RPMI8226 (cell line): ENCODE data around the gene CLSTN2.

Experiments
- DNase-seq: peaks from one replicate; pipeline ENCODE4 v3.0.0-alpha.2; 2015

Gene CLSTN2

DNA sequence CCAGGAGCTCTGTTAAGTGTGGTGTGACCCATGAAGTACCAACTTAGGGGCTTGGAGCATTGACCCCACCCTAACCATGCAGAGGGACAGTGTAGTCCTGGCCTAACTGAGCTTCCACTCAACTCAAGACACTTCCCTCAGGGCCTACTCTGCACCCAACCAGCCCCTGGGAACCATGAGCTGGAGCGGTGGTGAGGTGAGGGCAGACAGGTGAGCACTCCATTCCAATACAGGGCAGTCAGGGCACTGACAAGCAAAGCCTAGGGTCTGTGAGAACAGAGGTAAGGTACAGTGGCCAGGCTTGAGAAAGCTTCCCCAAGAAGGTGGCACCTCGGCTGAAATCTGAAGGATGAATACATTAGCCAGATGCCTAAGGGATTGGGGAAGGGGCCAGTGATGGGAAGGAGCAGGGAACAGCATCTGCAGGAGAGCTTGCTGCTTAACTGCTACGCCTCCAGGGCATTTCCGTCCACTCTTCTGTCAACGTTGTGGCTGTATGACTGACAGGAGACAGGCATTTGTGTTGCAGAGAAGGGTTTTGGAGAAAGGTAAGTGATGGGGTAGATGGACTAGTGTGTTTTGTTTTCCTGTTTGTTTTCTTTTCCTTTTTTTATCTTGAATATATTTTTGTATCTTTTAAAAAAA lies 499.4 kb downstream of the CLSTN2 start:
- DNase-seq: no peak

DNA sequence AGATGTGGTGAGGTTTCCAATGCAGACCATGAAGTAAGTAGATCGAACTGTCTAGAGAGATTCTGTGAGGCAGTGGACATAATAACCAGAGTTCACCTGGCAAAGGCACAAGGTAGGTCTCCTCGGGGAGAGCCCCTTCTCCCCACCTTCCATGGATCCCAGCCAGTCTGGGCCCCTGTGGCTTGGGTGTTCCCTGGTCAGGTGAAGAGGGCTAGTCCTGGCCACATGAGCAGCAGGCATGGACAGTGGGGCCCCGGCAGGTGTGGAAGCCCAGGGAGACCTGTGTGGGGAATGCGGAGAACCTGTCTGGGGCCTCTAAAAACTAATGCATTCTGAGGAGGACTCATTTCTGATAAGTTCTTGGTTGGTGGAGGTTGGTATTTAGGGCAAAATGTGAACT lies 501.4 kb downstream of the CLSTN2 start:
- no peak for DNase-seq

DNA sequence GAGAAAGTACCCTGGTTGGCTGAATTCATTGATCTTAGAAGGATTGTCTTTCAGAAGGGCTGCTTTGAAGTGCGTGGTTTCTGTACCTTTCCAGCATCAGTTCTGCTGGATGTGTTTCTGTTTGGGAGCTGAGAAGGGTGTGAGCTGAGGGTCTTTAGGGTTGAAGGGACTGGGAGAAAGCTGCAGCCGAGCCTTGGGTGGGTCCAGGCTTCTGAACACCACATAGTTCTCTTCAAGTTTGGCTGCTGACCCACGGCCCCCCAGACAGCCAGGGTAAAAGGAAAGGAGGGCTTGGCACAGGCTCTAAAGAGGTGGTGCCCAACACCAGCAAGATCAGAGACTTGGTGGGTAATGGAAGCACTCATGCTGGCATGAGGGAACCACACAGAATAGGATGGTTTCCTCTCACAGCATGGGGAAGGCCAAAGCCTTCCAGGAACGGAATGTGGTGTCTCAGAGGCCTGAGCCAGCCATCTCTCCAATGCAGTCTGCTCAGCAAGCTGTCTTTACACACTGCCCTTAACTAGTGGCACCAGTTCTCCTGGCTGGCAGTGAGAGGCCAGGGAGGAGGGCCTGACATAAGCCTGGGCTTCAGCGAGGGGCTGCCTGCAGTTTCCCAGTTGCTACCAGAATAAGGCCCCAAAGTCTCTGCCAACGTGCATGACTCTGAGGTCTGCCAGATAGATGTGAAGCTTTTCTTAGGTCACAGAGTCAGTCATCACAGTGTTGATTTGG lies 503.9 kb downstream of the CLSTN2 start:
- no peak for DNase-seq

DNA sequence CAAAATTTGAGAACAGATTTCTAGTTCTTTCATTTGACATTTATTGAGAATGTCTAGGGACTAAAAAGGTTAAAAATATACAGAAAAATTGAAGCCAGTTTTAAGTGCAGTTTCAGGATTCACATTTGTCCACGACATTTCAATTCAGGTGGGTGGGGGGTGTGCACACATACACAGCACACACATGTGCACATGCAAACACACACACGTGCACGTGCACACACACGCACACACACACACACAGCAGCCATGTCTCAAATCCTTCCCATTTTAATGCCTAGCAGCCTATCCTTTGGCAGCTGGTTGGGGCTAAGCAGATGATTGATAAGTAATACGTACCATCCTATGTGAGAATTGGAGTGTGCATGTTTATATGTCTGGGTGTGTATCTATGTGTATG lies 504.5 kb downstream of the CLSTN2 start:
- no peak for DNase-seq

DNA sequence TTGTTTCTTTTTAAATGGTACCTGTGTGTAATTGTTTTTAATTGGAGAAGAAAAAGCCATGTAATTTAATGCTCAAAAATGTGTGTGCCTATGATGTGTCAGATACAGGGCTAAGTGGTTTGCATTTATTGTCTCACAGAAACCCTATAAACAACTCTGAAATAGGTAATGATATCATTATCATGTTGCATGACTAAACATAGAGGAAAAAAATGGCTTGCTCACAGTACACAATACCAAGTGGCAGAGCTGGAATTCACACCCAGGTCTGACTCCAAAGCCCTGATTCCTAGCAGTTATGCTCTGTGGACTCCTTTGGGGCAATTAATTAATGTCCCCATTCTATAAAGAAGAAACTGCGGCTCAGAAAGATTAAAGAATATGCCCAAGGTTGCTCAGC lies 505.5 kb downstream of the CLSTN2 start:
- no peak for DNase-seq

DNA sequence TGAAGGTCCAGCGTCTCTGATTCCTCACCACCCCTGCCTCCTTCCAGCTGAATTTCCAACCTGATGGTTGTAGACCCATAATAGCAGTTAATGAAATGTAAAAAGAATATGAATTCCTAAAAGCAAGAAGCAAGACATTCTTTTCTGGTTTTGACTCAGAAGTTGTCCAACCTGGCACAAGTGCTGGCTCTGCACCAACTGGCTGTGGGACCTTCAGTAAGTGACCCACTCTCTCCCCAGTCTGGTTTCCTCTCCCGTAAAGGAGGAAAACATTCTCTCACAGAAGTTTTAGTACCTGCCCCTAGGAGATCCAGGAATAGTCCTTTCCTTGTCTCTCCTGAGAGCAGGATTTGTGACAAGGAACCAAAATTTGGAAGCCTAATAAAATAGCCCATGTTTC lies 506.0 kb downstream of the CLSTN2 start:
- no peak for DNase-seq

DNA sequence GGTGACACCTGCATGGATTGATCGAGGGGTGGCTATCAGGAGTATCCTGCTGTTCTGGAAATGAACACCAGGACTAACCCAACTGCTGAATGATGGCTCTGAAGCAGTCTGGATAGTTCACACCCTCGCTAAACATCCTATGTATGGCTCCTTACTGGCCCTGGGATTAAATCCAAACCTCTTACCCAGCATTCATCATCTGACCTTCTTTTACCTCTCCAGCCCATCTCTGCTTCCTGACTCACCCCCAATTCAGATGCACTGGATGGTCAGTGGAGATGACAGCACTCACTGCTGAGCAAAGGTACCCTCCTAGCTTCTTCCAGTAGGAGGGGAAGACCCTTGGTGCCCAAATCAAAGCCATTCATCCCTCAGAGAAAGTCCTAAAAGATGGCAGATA lies 507.6 kb downstream of the CLSTN2 start:
- DNase-seq: no peak

DNA sequence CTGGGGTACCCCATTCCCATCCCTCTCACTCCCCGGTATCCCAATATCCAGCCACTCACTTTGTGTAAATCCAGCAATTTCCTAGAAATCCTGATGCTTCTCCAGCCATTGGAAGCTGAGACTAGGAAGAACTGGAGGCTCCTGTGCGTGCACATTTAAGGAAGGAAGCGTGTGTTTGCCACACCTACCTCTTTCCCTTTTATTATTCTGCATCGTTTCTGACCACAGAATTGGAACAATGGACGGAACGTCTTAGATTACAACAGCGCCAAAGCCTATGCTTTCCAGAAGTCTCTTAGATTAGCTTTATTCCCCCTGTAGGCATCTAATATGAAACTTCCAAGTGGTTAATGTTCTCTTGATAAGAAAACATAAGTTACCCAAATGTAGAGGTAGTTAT lies 508.1 kb downstream of the CLSTN2 start:
- no peak for DNase-seq

DNA sequence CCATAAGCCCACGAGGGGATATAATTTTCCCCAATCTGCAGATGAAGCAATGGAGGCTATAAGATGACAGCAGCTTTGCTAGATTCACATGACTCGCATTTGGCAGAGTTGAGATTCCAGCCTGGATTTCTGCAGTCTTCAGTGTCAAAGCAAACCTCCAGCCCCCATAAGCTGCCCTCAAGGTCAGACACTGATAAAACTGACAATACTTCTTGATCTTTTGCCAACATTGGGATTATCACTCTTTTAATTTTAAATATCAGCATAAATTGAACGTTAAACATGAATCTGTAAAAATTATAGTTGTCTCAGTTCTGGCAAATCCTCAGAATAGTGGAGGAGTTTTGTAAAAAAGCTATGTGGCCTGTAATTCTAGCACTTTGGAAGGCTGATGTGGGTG lies 508.8 kb downstream of the CLSTN2 start:
- no peak for DNase-seq

DNA sequence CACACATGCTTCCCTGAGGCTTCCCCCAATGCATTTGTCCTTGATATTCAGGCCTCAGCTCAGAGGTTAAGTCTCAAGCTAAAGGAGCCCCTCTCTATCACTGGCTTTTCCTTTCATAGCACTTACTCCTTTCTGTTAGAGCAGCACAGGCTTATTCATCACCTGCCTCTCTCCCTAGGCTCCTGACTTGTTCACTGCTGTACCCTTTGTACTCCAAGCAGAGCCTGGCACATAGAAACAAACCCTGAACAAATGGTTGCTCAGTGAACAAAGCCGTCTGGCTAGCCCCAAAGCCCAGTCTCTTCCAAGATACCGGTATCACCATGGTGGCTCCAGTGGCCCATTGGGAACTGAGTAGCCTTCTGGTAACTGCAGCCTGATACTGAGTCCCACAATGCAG lies 511.7 kb downstream of the CLSTN2 start:
- DNase-seq: no peak

DNA sequence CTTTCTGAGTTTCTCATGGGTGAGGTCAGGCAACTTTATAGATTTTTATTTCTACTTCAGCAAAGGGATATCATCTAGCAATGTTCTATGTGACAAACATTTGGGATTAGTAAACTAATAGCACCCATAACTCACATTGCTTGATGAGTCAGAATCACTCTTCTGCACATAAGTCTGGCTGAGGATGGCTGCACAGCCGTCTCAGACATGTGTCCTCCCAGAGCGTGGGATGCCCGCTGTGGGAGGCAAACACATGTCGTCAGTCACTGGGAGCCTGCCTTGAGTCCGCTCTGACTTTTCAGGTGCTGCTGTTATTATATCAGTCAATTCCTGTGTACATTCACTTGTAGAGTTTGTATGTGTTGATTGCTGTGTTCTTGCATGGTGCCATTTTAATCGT lies 512.2 kb downstream of the CLSTN2 start:
- no peak for DNase-seq

DNA sequence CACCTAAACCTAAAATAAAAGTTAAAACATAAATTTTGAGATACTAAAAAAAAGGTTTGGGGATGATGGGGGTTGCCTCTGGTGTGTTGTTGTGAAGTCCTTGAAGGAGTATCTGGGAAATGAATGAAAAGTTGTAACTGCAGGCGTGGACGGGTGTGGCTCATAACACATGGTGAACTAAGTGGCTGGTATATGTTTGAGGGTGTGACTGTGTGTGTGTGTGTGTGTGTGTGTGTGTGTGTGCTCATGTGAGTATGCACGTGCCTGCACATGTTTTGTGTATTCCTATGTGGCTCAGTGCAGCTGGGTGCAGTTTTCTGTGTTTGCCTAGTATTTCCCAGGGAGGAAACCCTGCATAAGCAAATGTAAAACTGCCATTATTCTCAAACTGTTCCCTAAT lies 513.0 kb downstream of the CLSTN2 start:
- no peak for DNase-seq

DNA sequence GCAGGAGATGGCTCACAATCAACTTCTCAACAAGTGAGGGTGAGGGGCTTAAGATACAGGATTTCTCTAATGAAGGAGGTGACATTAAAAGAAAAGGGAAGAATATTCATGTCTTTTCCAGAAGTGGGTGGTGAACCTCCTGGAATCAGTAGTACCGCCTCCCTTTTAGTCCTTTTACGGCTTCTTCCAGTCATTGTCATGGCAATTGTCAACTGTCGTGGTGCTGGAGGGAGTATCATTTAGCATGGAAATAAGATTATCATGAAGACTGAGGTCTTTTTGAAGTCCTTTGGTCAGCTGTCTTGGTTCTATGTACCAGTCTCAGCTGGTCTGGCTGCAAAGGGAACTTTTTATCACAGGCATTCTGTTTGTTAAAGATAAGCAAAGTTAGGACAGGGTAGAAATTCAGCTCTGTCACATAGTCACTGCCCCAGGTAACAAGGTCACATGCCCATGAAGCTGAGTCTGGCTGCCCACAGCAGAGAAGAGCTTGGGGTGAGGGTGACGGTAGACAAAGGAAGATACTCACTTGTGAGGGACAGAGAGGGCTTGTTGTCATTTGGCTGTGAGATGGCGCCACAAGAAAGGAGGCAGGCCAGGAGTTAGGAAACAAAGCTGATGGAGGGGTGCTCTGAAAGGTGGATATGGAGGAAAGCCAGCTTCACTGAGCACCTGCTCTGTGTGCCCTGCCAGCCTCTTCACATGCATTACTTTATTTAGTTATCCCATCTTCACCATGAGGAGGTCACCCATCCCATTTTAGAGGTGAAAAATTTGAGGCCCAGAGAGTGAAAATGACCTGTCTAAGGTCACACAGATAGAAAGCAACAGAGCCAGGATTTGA lies 514.6 kb downstream of the CLSTN2 start:
- DNase-seq: no peak

DNA sequence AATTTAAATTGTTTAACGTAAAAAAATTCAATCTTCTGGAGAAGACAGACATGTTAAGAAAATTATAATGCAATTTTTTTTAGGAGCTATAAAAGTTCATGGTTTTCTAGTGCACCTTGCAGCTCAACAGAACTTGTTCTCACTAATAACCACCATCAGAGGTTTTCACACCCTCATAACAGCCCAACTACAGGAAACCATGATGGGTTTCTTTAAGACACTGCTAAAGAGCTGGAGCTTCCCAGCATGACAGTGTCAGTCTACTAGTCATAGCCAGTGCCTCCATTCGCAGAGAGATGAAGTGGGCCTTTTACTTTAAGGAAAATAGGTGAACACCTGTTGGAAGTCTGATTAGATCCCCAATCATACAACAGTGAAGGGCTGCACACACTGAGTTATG lies 518.8 kb downstream of the CLSTN2 start:
- no peak for DNase-seq

DNA sequence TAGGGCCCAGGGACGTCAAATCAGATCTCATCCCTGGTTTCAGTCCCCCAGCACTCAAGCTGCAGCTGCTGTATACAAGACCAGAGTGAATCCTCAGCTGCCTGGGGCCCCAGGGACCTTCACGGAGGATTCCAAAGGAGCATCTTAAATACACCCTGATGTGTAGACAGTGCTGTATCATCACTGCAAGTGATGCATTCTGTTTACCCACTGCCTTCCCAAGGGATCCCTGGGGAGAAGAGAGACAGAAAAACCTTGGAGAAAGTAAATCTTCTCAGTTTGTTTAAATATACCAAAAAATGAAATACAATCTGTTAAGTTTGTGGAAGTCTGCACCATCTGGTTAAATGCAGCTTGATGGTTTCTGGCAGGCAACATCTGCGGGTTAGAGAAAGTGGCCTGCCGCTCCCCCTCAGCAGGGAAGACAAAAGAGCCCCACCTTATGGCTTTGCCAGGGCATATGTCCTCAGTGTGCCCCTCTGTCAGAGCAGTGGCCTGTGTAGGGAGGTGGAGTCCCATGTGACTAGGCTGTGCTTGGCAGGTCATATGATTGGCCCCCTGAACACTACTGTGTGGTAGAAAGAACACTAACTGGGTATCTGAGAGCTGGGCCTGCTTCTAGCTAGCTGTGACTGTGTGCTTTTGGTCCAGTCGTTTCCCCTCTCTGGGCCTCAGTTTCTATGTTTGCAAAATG lies 520.7 kb downstream of the CLSTN2 start:
- no peak for DNase-seq

DNA sequence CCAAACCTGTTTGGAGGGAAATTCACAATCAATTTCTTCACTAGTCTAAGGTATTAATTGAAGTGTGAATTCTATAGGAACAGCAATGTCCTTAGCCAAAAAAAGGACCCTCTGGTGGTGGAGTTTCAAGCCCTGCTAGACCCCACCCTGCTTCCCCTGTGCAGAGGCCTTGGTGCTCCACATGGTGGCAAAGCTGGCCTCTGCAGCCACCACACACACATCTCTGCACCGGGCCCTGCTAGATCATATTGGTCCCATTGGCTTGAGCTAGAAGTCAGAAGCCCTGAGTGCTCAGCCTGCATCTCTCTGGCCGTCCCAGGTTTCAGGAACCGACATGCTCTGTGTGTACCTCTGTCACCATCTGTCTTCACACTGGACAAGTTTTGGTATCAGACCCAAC lies 522.0 kb downstream of the CLSTN2 start:
- DNase-seq: no peak

DNA sequence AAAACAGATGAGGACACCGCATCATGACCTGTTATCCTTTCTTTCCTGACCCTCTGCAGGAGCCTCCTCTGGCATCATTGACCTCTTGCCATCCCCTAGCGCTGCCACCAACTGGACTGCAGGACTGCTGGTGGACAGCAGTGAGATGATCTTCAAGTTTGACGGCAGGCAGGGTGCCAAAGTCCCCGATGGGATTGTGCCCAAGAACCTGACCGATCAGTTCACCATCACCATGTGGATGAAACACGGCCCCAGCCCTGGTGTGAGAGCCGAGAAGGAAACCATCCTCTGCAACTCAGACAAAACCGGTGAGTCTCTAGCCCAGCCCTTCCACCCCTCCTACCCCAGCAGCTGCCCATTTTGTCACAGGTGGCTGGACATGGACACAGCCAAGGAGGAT lies 524.5 kb downstream of the CLSTN2 start:
- no peak for DNase-seq

DNA sequence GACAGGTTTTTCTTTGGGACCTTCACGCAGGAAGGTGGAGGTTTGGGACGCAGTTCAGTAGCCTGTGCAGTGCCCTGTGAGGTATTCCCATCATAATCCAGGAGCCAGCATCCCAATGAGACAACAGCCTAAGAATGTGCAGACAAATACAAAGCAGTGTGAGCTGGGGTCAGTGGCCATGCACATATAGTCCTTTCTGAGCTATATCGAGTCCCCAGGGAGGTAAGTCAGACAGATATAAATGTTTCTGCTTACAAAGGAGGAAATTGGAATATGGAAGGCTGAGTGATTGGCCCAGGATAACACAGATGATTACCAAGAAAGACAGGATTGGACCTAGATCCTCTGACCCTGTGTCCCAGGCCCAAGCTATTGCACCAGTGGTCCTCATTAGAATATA lies 526.3 kb downstream of the CLSTN2 start:
- DNase-seq: no peak

DNA sequence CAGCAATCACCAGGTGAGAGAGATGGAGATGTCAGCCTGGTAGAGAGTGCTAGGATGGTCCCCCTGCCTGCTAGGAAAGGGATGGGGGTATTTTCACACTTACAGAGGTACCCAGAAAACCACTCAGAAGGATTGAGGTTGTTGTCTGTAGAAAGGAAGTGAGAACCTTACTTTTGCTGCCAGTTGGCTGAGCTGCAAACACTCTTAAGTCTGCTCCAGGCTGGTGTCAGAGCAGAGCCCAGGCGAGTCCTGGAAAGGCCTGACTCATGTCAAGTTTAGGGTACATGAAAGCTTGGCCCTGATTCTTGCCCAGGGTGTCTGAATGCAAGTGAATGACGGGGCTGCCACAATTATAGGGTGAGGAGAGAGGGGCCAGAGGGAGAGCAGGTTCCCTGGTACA lies 528.4 kb downstream of the CLSTN2 start:
- DNase-seq: no peak

DNA sequence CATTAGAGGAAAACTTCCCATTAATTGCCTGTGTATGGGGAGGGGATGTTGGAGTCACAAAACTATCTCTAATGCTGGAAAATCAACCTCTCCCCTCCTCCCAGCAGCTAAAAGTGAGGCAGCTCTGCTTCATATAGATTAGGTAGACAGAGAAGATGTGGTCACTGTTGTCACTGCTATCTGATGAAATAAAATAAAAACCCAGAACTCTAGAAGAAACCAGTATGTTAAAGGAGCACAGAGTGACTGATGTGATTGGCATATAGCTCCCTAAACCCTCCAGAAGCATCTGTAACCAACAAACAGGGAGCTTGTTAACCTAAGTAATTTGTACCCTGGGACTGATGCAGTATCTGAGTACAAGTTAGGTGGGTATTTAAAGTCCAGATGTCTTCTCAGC lies 531.0 kb downstream of the CLSTN2 start:
- no peak for DNase-seq

DNA sequence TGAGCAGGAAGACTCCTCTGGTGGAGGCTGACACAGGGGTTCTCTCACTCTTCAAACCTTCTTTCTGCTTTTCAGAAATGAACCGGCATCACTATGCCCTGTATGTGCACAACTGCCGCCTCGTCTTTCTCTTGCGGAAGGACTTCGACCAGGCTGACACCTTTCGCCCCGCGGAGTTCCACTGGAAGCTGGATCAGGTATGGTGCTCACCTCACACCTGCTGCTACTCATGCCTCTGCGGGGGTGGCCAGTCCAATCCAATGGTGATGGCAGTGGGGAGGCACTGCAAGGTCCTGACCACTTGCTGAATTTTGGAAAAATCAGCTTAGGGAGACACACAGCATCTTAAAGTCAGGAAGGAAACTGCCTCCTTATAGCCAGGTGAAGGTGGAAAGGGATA lies 531.5 kb downstream of the CLSTN2 start:
- no peak for DNase-seq

DNA sequence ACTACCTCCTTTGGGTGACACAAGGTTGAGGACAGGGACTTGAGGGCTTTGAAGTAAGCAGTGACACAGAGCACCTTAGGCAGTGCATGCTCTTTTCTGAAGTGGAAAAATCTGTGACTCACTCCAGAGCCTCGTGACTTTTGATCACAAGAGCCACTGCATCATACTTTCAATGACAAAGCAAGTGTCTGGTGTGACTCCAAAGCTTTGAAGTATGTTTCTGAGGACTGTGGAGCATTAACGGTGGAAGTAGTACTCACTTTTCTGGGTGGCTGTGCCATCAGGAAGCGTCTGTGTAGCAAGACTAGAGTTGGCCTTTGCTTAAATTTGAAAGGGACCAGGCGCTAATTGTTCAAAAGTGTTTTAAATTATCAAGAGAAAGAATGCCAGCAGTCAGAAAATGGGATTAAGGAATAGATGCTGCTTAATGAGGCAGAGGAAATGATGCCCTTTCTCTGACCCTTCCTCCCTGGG lies 532.2 kb downstream of the CLSTN2 start:
- no peak for DNase-seq

DNA sequence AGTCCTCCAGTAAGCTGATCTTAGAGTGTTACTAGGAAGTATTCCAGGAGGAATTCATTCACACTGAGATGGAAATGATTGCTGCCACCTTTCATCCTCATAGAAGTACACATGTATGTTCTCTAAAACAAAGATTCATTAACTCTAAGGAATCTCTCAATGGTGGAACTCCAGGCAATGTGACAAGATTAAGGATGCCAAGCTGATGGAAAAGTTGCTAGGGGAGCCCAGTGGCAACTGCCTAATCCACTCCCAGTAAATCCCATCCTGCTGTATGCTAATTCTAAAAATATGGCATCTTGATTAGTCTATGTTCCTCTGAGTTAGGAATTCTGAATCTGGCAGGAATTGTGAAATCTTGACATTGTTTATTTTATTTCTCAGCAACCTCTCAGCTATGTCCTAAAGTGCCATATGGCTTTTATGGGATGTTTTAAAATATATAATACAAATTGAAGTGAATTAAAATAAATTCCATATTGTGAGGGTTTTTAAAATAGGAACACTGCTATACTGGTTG lies 532.9 kb downstream of the CLSTN2 start:
- DNase-seq: no peak
